H54 (cell line): ENCODE results near the gene CCBE1.
"Not testable (repeated sequence)": the region's sequence is repeated elsewhere in the genome, so short reads cannot be mapped to it uniquely, and the experiment has no call there.

Experiments
- DNase-seq: peaks from one replicate; pipeline ENCODE4 v3.0.0; 2011; ENCODE audit warnings: low spot score, mixed read lengths; ENCODE audit not compliant: insufficient read length
- FAIRE-seq: peaks from 3 replicates; lab custom pipeline; 2011; peaks lifted over from hg19 to GRCh38; lab: Jason Lieb, UNC
- POLR2A ChIP-seq: IDR thresholded peaks from 2 replicates; pipeline ENCODE4 v1.6.1; 2011; ENCODE audit warnings: low read depth, mild to moderate bottlenecking, low read length

The CCBE1 gene

GRCh38 chr18:59697236-59697932 lies at the start of gene CCBE1:
TSS of gene CCBE1 (minus strand) at chr18:59697423.
- no peak for FAIRE-seq
- DNase-seq, result peak; percentile 56

GRCh38 chr18:59744271-59744721 lies 47.1 kb upstream of the CCBE1 start:
- peak; percentile 26 for DNase-seq
- peak; percentile 92 for FAIRE-seq
- no peak for TF ChIP-seq POLR2A

More at GRCh38 chr18:59697236-59697932, at the start of gene CCBE1:
- TF ChIP-seq POLR2A, result peak; percentile 7; the same call in 1 of the 2 replicates

- no peak for TF ChIP-seq POLR2A
- no peak for FAIRE-seq
- DNase-seq, result no peak
Measured at GRCh38 chr18:59743566-59743965, 46.3 kb upstream of the CCBE1 start.

GRCh38 chr18:59742325-59743111 lies 45.3 kb upstream of the CCBE1 start:
- DNase-seq, result no peak
- no peak for FAIRE-seq
- TF ChIP-seq POLR2A, result no peak

- FAIRE-seq (no peak), DNase-seq (no peak)
- no peak for TF ChIP-seq POLR2A
Measured at GRCh38 chr18:59740141-59740540, 42.9 kb upstream of the CCBE1 start.

- FAIRE-seq, result no peak
- DNase-seq, result no peak
- no peak for TF ChIP-seq POLR2A
Measured at GRCh38 chr18:59737776-59738300, 40.6 kb upstream of the CCBE1 start.

- FAIRE-seq, DNase-seq: not testable (repeated sequence)
Measured at GRCh38 chr18:59737335-59737734, 40.1 kb upstream of the CCBE1 start.

- FAIRE-seq (no peak), DNase-seq (no peak)
- TF ChIP-seq POLR2A, result no peak
Measured at GRCh38 chr18:59736061-59736460, 38.8 kb upstream of the CCBE1 start.

GRCh38 chr18:59735269-59735860 lies 38.1 kb upstream of the CCBE1 start:
- no peak for TF ChIP-seq POLR2A
- FAIRE-seq, result no peak
- no peak for DNase-seq

GRCh38 chr18:59733421-59733820 lies 36.2 kb upstream of the CCBE1 start:
- TF ChIP-seq POLR2A, result no peak
- DNase-seq, result no peak
- FAIRE-seq, result no peak

GRCh38 chr18:59730896-59731295 lies 33.7 kb upstream of the CCBE1 start:
- no peak for TF ChIP-seq POLR2A
- no peak for FAIRE-seq
- DNase-seq, result no peak

GRCh38 chr18:59729781-59730180 lies 32.6 kb upstream of the CCBE1 start:
- TF ChIP-seq POLR2A, result no peak
- no peak for DNase-seq
- FAIRE-seq, result no peak

- no peak for TF ChIP-seq POLR2A
- DNase-seq (no peak), FAIRE-seq (no peak)
Measured at GRCh38 chr18:59728816-59729215, 31.6 kb upstream of the CCBE1 start.

GRCh38 chr18:59725142-59725541 lies 27.9 kb upstream of the CCBE1 start:
- DNase-seq (no peak), FAIRE-seq (no peak)
- TF ChIP-seq POLR2A, result no peak
